GM20431 (cell line): Measurements from ENCODE around the gene SMARCA1.
"Not testable (repeated sequence)": the region's sequence is repeated elsewhere in the genome, so short reads cannot be mapped to it uniquely, and the experiment has no call there.

Experiments
- in situ Hi-C: fragments of 300-500 bp; cut with MseI, MboI; formaldehyde crosslinking; loops from one replicate; pipeline ENCODE4 v1.15.0; 2020; ENCODE audit warnings: low sequenced_read_pairs; ENCODE audit not compliant: unreplicated experiment

The SMARCA1 gene

GRCh38 chrX:129523079-129523911 is at the start of gene SMARCA1:
Gene SMARCA1, minus strand, starts transcription at chrX:129523490. Its CDS starts 120 bp downstream, at chrX:129523370.
- in situ Hi-C loops = no loop called here

GRCh38 chrX:129572422-129572821 is 49.1 kb upstream of the SMARCA1 start:
- in situ Hi-C loops = no loop called here

- in situ Hi-C loops = no loop called here
These were observed 45.1 kb upstream of the SMARCA1 start for GRCh38 chrX:129568349-129568748.

GRCh38 chrX:129566073-129566472 is 42.8 kb upstream of the SMARCA1 start:
- in situ Hi-C loops = no loop called here

GRCh38 chrX:129565046-129565650 is 41.9 kb upstream of the SMARCA1 start:
- in situ Hi-C loops = no loop called here

GRCh38 chrX:129564345-129564744 is 41.1 kb upstream of the SMARCA1 start:
- in situ Hi-C loops = not testable (repeated sequence)

- in situ Hi-C loops = no loop called here
These were observed 38.2 kb upstream of the SMARCA1 start for GRCh38 chrX:129561453-129561852.

- in situ Hi-C loops = no loop called here
These were observed 36.5 kb upstream of the SMARCA1 start for GRCh38 chrX:129559783-129560182.

GRCh38 chrX:129557844-129558480 is 34.7 kb upstream of the SMARCA1 start:
- in situ Hi-C loops = no loop called here

- in situ Hi-C loops = no loop called here
These were observed 33.6 kb upstream of the SMARCA1 start for GRCh38 chrX:129556806-129557315.

GRCh38 chrX:129554816-129555215 is 31.5 kb upstream of the SMARCA1 start:
- in situ Hi-C loops = not testable (repeated sequence)

- in situ Hi-C loops = no loop called here
These were observed 30.5 kb upstream of the SMARCA1 start for GRCh38 chrX:129553619-129554288.

- in situ Hi-C loops = no loop called here
These were observed 25.8 kb upstream of the SMARCA1 start for GRCh38 chrX:129549124-129549523.

- in situ Hi-C loops = no loop called here
These were observed 22.1 kb upstream of the SMARCA1 start for GRCh38 chrX:129545408-129545807.

- in situ Hi-C loops = no loop called here
These were observed 21.5 kb upstream of the SMARCA1 start for GRCh38 chrX:129544780-129545179.

- in situ Hi-C loops = no loop called here
These were observed 17.5 kb upstream of the SMARCA1 start for GRCh38 chrX:129540722-129541184.

GRCh38 chrX:129540068-129540653 is 16.9 kb upstream of the SMARCA1 start, which contains the start of gene OCRL:
Gene OCRL, plus strand, starts transcription at chrX:129540259. Its CDS starts 181 bp downstream, at chrX:129540440.
- in situ Hi-C loops = no loop called here

GRCh38 chrX:129534816-129535578 is 11.7 kb upstream of the SMARCA1 start:
- in situ Hi-C loops = no loop called here

- in situ Hi-C loops = no loop called here
These were observed 7.8 kb upstream of the SMARCA1 start for GRCh38 chrX:129531132-129531531.
